Neural crest cell (in vitro differentiated cells): Measurements from ENCODE around the gene GRAMD4. TPM values are rescaled to one million over a fixed set of nuclear protein-coding genes. Genes with fewer than 3 reads are reported as not detected.

Source experiments
- DNase-seq: peaks from one replicate; pipeline ENCODE4 v3.0.0; 2021; ENCODE audit warnings: low read depth, mixed read lengths, low spot score
- H3K27ac Mint-ChIP-seq: one replicate; pipeline ENCODE4 v1.8.0; 2021; ENCODE audit warnings: mild to moderate bottlenecking, mixed read lengths; ENCODE audit not compliant: unreplicated experiment
- H3K27me3 Mint-ChIP-seq: 2 replicates; pipeline ENCODE4 v1.8.0; 2021; ENCODE audit warnings: low read depth, mild to moderate bottlenecking, mixed read lengths
- H3K36me3 Mint-ChIP-seq: 2 replicates; pipeline ENCODE4 v1.8.0; 2021; ENCODE audit warnings: low read depth, mild to moderate bottlenecking, mixed read lengths
- H3K4me1 Mint-ChIP-seq: 2 replicates; pipeline ENCODE4 v1.8.0; 2021; ENCODE audit warnings: mixed read lengths
- H3K4me3 Mint-ChIP-seq: one replicate; pipeline ENCODE4 v1.8.0; 2021; ENCODE audit warnings: mild to moderate bottlenecking, mixed read lengths
- H3K9me3 Mint-ChIP-seq: 2 replicates; pipeline ENCODE4 v1.8.0; 2021; ENCODE audit warnings: mixed read lengths
- total RNA-seq: library from RNA; stranded (reverse); gene quantifications from 2 replicates; pipeline ENCODE4 v1.2.1, GENCODE V29; 2021
- TF ChIP-seq, protein P1 (sequence below): fragments of 200-600 bp; sonication (generic); conservative IDR thresholded peaks from 2 replicates; pipeline ENCODE4 v1.5.0; 2021; ENCODE audit warnings: antibody characterized with exemption, mild to moderate bottlenecking

Gene GRAMD4
- total RNA-seq, 1 donor from 2014 or later = 34.1 TPM

DNA sequence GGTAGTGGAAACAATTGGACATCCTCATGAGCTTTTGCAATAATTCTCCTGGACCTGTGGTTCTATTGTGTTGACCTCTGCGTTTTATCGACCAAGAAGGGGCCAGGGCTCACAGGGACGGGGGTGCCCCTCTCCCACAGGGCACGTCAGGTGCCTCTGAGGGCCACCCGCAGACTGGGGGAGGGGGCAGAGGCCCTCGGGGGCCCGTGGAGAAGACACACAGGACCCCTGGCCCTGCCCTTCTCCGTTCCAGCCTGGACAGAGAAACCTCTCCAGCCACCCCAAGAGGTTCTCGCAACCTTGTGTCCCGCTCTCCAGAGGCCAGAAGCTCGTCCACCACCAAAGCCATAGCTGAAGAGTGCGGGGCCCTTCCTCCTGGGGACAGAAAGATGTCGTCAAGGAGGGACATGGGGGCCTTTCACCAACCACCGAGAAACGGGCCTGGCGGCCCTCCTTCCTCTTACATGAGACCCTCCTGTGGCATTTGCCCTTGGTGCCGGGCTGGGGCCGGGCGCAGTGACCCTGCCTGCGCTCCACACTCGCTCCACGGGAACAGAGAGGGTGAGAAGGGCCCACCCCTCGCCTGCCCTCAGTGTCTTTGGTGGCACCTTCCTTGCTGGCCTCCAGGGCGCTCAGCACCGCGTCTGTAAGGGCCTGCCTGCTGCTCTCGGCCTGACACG is 57.3 kb downstream of the GRAMD4 start:
- no peaks in the 10 kb centered on the region for H3K27me3 Mint-ChIP-seq
- H3K27ac Mint-ChIP-seq = no peak overlapping the region
- TF ChIP-seq, protein P1, sequence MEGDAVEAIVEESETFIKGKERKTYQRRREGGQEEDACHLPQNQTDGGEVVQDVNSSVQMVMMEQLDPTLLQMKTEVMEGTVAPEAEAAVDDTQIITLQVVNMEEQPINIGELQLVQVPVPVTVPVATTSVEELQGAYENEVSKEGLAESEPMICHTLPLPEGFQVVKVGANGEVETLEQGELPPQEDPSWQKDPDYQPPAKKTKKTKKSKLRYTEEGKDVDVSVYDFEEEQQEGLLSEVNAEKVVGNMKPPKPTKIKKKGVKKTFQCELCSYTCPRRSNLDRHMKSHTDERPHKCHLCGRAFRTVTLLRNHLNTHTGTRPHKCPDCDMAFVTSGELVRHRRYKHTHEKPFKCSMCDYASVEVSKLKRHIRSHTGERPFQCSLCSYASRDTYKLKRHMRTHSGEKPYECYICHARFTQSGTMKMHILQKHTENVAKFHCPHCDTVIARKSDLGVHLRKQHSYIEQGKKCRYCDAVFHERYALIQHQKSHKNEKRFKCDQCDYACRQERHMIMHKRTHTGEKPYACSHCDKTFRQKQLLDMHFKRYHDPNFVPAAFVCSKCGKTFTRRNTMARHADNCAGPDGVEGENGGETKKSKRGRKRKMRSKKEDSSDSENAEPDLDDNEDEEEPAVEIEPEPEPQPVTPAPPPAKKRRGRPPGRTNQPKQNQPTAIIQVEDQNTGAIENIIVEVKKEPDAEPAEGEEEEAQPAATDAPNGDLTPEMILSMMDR = no peak
- H3K9me3 Mint-ChIP-seq = no peaks in the 10 kb centered on the region
- no peak overlapping the region for H3K4me3 Mint-ChIP-seq
- no peak for DNase-seq
- no peaks in the 10 kb centered on the region for H3K4me1 Mint-ChIP-seq
- H3K36me3 Mint-ChIP-seq = no peaks in the 10 kb centered on the region

DNA sequence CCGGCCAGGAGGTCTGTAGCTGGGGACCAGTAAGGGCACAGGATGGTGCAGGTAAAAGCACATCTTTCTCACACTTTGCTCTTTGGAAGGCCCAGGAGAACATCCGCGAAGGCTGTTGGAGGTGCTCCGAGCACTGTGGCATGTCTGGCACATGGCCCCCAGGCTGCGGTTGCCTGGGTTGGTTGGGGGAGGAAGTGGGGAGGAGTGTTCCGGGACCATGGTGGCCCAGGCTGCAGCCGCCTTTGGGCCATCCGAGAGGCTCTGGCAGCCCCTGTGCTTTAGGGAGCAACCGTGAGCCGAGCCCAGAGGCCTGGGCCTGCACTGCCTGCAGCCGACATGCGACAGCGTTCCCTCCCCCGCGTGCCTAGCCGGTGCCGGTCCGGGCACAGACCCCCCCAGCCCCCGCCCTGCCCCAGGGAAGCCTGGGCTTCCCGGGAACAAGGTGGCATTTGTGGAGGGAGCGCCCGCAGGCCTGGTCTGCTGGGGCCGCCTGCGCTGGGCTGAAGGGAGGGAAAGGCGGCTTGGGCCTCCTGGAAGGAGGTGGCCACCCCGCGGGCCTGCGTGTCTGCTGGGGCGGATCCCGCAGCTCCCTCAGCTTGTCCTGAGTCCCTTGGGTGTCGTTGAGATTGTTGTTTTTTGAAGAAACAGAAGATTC is 57.9 kb downstream of the GRAMD4 start:
- H3K9me3 Mint-ChIP-seq = no peaks in the 10 kb centered on the region
- TF ChIP-seq, protein P1 = no peak
- H3K4me1 Mint-ChIP-seq = no peaks in the 10 kb centered on the region
- no peaks in the 10 kb centered on the region for H3K36me3 Mint-ChIP-seq
- no peaks in the 10 kb centered on the region for H3K27me3 Mint-ChIP-seq
- DNase-seq = no peak
- no peak overlapping the region for H3K4me3 Mint-ChIP-seq
- no peak overlapping the region for H3K27ac Mint-ChIP-seq

DNA sequence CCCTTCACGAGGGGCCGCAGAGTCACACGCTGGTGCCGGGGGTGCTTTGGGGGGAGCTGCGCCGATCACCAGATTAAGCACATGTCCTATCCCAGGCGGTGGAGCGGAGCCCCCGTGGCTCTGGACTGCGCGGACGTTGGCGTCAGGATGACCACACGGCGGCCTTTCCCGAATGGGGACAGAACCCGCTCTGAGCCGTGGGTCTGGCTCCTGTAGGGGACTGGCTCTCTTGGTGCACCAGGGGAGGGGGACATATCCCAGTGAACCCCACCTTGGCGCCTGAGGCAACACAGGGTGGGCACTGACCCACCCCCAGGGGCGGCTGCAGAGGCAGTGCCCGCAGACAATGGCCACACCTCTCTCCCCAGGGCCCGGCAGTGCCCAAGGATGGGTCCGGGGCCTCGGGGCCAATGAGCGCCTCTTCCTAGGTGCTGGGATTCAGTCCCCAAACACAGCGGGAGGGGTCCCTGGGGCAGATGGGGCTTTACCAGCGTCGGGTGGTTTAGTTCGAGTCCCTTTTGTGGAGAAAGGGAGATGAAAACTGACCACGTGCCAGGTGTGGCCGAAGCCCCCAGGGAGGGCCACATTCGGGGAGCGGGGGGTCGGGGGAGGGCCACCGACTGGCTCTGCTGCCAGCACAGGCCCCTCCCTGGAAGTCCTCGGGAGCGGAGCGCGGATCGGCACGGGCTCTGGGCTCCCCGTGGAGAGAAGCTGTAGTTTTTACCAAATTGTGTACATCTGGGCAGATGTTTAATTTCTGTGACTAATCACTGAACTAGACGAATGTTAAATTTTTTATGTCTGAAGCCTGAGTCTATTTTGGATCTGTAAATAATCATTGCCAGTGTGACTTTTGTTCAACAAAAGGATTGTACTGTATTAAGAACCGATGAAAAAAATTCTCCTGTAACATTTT is 58.9 kb downstream of the GRAMD4 start:
- Mint-ChIP-seq H3K4me1 (no peaks in the 10 kb centered on the region), H3K27ac (no peak overlapping the region), H3K9me3 (no peaks in the 10 kb centered on the region), H3K4me3 (no peak overlapping the region), H3K36me3 (no peaks in the 10 kb centered on the region), H3K27me3 (no peaks in the 10 kb centered on the region)
- DNase-seq = no peak
- TF ChIP-seq, protein P1 = no peak

DNA sequence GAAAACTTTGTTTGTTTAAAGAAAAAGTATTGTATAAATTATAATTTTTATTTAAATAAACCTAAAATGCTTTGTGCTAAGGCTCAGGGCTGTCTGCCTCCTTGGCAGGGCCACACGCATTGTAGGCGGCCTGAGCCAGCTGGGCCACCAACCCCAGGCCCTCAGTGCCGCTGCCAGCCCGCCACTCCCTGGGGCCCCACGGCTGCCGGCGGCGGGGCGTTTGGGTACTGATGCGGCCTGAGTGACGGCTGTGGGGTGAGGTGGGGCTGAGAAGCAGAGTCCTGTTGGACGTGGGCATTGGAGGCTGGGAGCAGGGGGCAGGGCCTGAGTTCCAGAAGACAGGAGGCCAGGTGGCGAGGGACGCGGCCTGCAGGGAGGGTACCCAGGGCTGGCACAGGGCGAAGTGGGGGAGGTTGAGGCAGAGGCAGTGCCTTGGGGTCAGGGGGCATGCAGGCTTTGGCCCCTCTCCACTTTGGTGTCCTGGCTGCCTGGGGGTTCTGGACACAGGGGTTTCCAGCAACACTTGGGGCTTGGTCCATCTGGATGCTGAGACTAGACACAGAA is 59.6 kb downstream of the GRAMD4 start:
- no peaks in the 10 kb centered on the region for H3K27me3 Mint-ChIP-seq
- no peaks in the 10 kb centered on the region for H3K9me3 Mint-ChIP-seq
- no peaks in the 10 kb centered on the region for H3K36me3 Mint-ChIP-seq
- H3K27ac Mint-ChIP-seq = no peak overlapping the region
- TF ChIP-seq, protein P1 = no peak
- no peak overlapping the region for H3K4me3 Mint-ChIP-seq
- no peak for DNase-seq
- H3K4me1 Mint-ChIP-seq = no peaks in the 10 kb centered on the region

DNA sequence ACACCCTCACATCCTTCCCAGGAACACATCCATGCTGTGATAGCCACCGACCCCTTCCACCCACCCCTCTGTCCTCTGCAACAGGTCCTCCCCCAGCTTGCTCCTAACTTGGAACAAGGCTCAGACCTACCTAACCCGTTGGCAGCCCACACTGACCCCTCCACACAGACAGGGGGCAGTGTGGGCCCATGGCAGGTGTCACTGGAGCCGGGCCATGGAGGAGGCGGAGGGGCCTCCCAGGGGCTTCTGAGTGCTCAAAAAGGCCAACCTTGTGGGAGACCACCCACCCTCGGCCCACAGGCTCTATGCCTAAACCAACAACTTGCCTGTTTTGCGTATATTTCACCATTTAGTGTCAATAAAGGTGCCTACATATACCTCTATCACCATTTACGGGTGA is 60.8 kb downstream of the GRAMD4 start:
- DNase-seq = no peak
- Mint-ChIP-seq H3K9me3 (no peaks in the 10 kb centered on the region), H3K27ac (no peak overlapping the region)

More for the DNA sequence above, 60.8 kb downstream of the GRAMD4 start:
- Mint-ChIP-seq H3K4me3 (no peak overlapping the region), H3K27me3 (no peaks in the 10 kb centered on the region), H3K36me3 (peaks cover 3% of the 10 kb centered on the region), H3K4me1 (no peaks in the 10 kb centered on the region)
- TF ChIP-seq, protein P1 = no peak
